PC-3 (cell line): Measurements from ENCODE around the gene TAGLN2. TPM values are rescaled to one million over a fixed set of nuclear protein-coding genes. Genes with fewer than 3 reads are reported as not detected.

Experiments used
- ATAC-seq: fragments of 200-7000 bp; cut with Tn5 transposase; 2 replicates; pipeline ENCODE4 v1.9.1; 2020; ENCODE audit warnings: mild to moderate bottlenecking, moderate library complexity
- BruUV-seq: library from RNA; stranded (reverse); fragments of 400-500 nt; replicated peaks from 2 replicates; lab custom pipeline; 2021; lab: Mats Ljungman, UMichigan
- CTCF ChIA-PET: fragments of 300-600 bp; sonication (Branson Sonifier 250); formaldehyde crosslinking; loops from one replicate; lab custom pipeline; 2022; ENCODE audit warnings: antibody characterized with exemption; lab: Charles Lee
- POLR2A ChIA-PET: fragments of 300-600 bp; sonication (Branson Sonifier 250); formaldehyde crosslinking; loops from one replicate; lab custom pipeline; 2022; ENCODE audit warnings: antibody characterized with exemption; ENCODE audit not compliant: unreplicated experiment; lab: Charles Lee
- DNase-seq: peaks from one replicate; pipeline ENCODE4 v3.0.0-alpha.2; 2015
- H2AFZ ChIP-seq: fragments of 300-600 bp; sonication (generic); 2 replicates; pipeline ENCODE4 v1.6.0; 2016; ENCODE audit warnings: antibody characterized with exemption, low read length
- H3F3A ChIP-seq: fragments of 300-600 bp; sonication (generic); one replicate; pipeline ENCODE4 v1.6.0; 2017; ENCODE audit warnings: antibody characterized with exemption, low read length, control low read depth, mild to moderate bottlenecking; ENCODE audit not compliant: unreplicated experiment
- H3K27ac ChIP-seq: fragments of 300-600 bp; sonication (generic); 2 replicates; pipeline ENCODE4 v1.5.1; 2016; ENCODE audit warnings: mild to moderate bottlenecking, low read length
- H3K27me3 ChIP-seq: fragments of 300-600 bp; sonication (generic); 2 replicates; pipeline ENCODE4 v1.6.1; 2016; ENCODE audit warnings: low read length, mixed read lengths
- H3K36me3 ChIP-seq: fragments of 300-600 bp; sonication (generic); 2 replicates; pipeline ENCODE4 v1.6.1; 2016; ENCODE audit warnings: low read depth, mixed run types, low read length, mixed read lengths
- H3K4me1 ChIP-seq: fragments of 300-600 bp; sonication (generic); 2 replicates; pipeline ENCODE4 v1.5.1; 2016; ENCODE audit warnings: low read length; ENCODE audit not compliant: insufficient read depth
- H3K4me2 ChIP-seq: fragments of 300-600 bp; sonication (generic); 2 replicates; pipeline ENCODE4 v1.6.0; 2016; ENCODE audit warnings: low read length
- H3K4me3 ChIP-seq: fragments of 300-600 bp; sonication (generic); 2 replicates; pipeline ENCODE4 v1.5.1; 2016; ENCODE audit warnings: mild to moderate bottlenecking, low read length, mixed read lengths
- H3K79me2 ChIP-seq: fragments of 300-600 bp; sonication (generic); 2 replicates; pipeline ENCODE4 v1.6.1; 2017; ENCODE audit warnings: low read length, mixed read lengths
- H3K9ac ChIP-seq: fragments of 300-600 bp; sonication (generic); 2 replicates; pipeline ENCODE4 v1.6.0; 2016; ENCODE audit warnings: mild to moderate bottlenecking, low read length
- H3K9me2 ChIP-seq: fragments of 300-600 bp; sonication (generic); replicated peaks from 2 replicates; pipeline ENCODE4 v1.6.1; 2016; ENCODE audit warnings: mixed run types, low read length, mixed read lengths
- H3K9me3 ChIP-seq: fragments of 300-600 bp; sonication (generic); 2 replicates; pipeline ENCODE4 v1.6.1; 2016; ENCODE audit warnings: low read length, mixed read lengths
- H4K20me1 ChIP-seq: fragments of 300-600 bp; sonication (generic); 2 replicates; pipeline ENCODE4 v1.6.1; 2016; ENCODE audit warnings: low read length, mixed read lengths
- CTCF ChIP-seq: fragments of 300-600 bp; sonication (generic); conservative IDR thresholded peaks from 2 replicates; pipeline ENCODE4 v1.5.1; 2017; ENCODE audit warnings: antibody characterized with exemption, low read depth, mild to moderate bottlenecking, low read length
- EZH2 ChIP-seq: fragments of 300-600 bp; sonication (generic); IDR thresholded peaks from one replicate; pipeline ENCODE4 v1.6.1; 2017; ENCODE audit warnings: antibody characterized with exemption, mild to moderate bottlenecking, low read length; ENCODE audit not compliant: unreplicated experiment
- EZH2phosphoT487 ChIP-seq: fragments of 300-600 bp; sonication (generic); IDR thresholded peaks from 2 replicates; pipeline ENCODE4 v1.6.1; 2018; ENCODE audit warnings: mild to moderate bottlenecking, antibody characterized with exemption, low read length, borderline replicate concordance
- intact Hi-C: fragments of 100-400 bp; cut with micrococcal nuclease; formaldehyde crosslinking; loops from 2 replicates; pipeline ENCODE4 v1.9.0; 2023
- total RNA-seq: library from RNA; depleted of rRNA; stranded (reverse); fragments of >200 nt; gene quantifications from 2 replicates; pipeline ENCODE4 v1.2.3, GENCODE V29; 2014

TAGLN2 gene
- total RNA-seq, 1 experiment from 2014 or later = 1,584 TPM

DNA sequence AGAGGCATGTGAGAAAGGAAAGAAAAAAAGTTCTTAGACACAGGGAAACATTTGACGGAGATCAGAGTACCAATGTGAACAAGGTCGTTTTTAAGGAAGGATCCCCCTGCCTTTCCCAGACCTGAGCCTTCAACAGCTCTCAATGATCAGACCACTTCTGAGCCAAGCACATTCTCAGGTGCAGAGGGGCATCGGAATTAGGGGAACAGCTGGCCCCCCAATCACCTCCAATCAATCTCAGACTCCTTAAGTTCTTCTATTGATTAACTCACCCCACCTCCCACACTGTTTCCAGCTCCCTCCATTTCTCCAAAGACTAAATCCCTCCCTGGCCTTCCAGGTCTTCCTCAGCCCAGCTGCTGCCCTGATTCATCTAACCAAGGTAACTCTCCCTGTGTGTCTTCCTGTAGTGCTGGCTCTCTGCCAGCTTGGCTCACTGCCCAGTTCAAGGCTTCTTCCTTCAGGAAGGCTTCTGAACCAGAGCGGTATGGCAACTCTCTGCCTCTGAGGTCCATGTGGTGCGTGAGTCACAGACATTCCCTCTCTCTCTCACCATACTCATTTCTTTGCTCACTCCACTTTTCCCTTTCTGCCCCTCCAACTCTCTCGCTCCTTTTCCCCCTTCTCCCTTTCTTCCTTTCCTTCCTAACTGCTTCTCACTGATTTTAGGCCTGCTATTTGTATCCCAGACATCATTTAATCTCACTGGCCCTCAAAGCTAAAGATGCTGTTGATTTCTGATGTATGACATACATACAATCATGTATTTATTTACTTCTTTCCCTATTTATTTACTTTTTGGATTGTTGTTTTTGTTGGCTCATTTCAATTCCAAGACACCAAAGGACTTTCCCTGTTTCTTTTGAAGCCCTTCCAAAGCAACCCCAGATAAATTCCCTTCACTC is 43.4 kb downstream of the TAGLN2 start:
- TSS peak; percentile 78 for BruUV-seq
- POLR2A ChIA-PET = interaction anchor here (0.7 kb wide), 1 partner anchor 42 kb away, joined by 3 read pairs; no protein-coding TSS in a partner anchor
- ATAC-seq = peak; percentile 82

GRCh38 chr1:159880430-159880829 is 44.9 kb downstream of the TAGLN2 start:
- Histone ChIP-seq H4K20me1 (no peaks in the 10 kb centered on the region), H3K9me3 (no peaks in the 10 kb centered on the region), H3F3A (peaks cover 11% of the 10 kb centered on the region), H3K4me3 (no peak overlapping the region), H3K27ac (peak overlapping the region; percentile 97), H3K79me2 (no peaks in the 10 kb centered on the region), H2AFZ (no peak overlapping the region), H3K36me3 (no peaks in the 10 kb centered on the region), H3K4me2 (peak overlapping the region; percentile 50), H3K27me3 (no peaks in the 10 kb centered on the region), H3K9me2 (no peaks in the 10 kb centered on the region), H3K4me1 (peaks cover 54% of the 10 kb centered on the region), H3K9ac (peak overlapping the region; percentile 54)
- ChIA-PET POLR2A (interaction anchor here (0.6 to 1.0 kb wide), 2 partner anchors 24 to 283 kb away, joined by 3 read pairs; no protein-coding TSS in a partner anchor), CTCF (interaction anchor here (0.6 kb wide), 1 partner anchor 20 kb away, joined by 5 read pairs; no protein-coding TSS in a partner anchor)
- intact Hi-C loops = loop anchor here (1.0 kb wide), 1 partner anchor 63 kb away; no protein-coding TSS in a partner anchor
- BruUV-seq = no TSS peak
- TF ChIP-seq EZH2 = no peak
- TF ChIP-seq CTCF = no peak
- TF ChIP-seq EZH2phosphoT487 = no peak
- ATAC-seq = no peak
- no peak for DNase-seq

More for the DNA sequence above, 43.4 kb downstream of the TAGLN2 start:
- H3K79me2 ChIP-seq = no peaks in the 10 kb centered on the region
- H3K4me3 ChIP-seq = peak overlapping the region; percentile 24; the same call in 1 of the 2 replicates
- H3K9me2 ChIP-seq = no peaks in the 10 kb centered on the region
- no peaks in the 10 kb centered on the region for H3K36me3 ChIP-seq
- peaks cover 54% of the 10 kb centered on the region for H3K4me1 ChIP-seq
- TF ChIP-seq EZH2 (no peak), CTCF (no peak), EZH2phosphoT487 (no peak)
- peak overlapping the region; percentile 97 for H3K27ac ChIP-seq
- H2AFZ ChIP-seq = no peak overlapping the region
- no peaks in the 10 kb centered on the region for H3K9me3 ChIP-seq
- peak overlapping the region; percentile 75 for H3K4me2 ChIP-seq
- DNase-seq = peak; percentile 100
- CTCF ChIA-PET = interaction anchor here (0.5 to 0.7 kb wide), 4 partner anchors 9 to 105 kb away, joined by 3 to 4 read pairs (median 3); no protein-coding TSS in a partner anchor
- H3K9ac ChIP-seq = peak overlapping the region; percentile 84
- peaks cover 11% of the 10 kb centered on the region for H3F3A ChIP-seq
- intact Hi-C loops = no loop called here
- no peaks in the 10 kb centered on the region for H4K20me1 ChIP-seq
- no peaks in the 10 kb centered on the region for H3K27me3 ChIP-seq
